Astrocyte of the hippocampus (primary cell): ENCODE measurements around the gene CSNK2A1.
"Not testable (repeated sequence)": the region's sequence is repeated elsewhere in the genome, so short reads cannot be mapped to it uniquely, and the experiment has no call there.

Source experiments
- DNase-seq: peaks from one replicate; pipeline ENCODE4 v3.0.0; 2011; ENCODE audit warnings: low read depth, low spot score

The CSNK2A1 gene

DNA sequence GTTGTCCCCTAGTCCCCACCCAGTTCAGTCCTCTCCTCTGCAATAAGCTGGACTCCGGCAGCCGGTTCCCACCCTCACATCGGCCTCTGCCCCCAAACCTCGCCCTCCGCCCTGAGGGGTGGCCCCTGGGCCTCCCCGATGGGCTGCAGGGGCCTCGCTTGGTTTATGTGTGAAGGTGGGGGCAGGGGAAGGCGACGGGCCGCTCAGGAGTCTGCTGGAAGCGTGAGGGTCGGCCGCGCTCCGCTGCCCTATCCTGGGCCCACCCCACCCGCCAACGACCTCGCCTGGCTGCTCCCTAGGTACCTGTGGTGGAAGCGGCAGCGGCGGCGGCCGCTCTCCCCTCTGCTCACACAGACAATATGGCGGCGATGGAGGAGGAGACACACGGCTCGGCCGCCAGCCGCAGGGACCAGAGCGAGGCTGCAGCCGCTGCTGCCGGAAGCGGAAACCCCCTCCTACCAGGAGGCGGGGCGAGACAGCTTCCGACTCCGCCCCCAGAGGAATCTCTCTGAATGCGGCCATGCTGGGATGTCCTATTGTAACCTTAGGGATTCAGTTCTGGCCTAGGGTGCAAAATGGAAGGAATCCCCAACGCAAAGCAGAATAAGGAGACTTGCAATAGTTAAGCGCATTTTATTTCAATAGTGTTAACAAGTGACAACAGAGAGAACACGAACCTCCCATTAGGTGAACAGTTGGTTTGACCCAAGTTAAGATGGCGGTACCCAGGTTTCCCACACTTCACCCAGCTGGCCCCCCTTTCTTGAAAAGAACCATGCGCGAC lies at the start of gene CSNK2A1:
TSS of gene CSNK2A1 (minus strand) at position 422 of the 784 bp plus-strand sequence. CDS start 35,239 bp downstream, outside the sequence.
- peak; percentile 99 for DNase-seq

- no peak for DNase-seq
Measured at GRCh38 chr20:592506-592905, 48.9 kb upstream of the CSNK2A1 start.

GRCh38 chr20:591941-592340 lies 48.4 kb upstream of the CSNK2A1 start:
- no peak for DNase-seq

- DNase-seq, result no peak
Measured at GRCh38 chr20:588932-589672, 45.5 kb upstream of the CSNK2A1 start.

GRCh38 chr20:588476-588875 lies 44.9 kb upstream of the CSNK2A1 start:
- no peak for DNase-seq

- no peak for DNase-seq
Measured at GRCh38 chr20:584971-585301, 41.3 kb upstream of the CSNK2A1 start.

DNA sequence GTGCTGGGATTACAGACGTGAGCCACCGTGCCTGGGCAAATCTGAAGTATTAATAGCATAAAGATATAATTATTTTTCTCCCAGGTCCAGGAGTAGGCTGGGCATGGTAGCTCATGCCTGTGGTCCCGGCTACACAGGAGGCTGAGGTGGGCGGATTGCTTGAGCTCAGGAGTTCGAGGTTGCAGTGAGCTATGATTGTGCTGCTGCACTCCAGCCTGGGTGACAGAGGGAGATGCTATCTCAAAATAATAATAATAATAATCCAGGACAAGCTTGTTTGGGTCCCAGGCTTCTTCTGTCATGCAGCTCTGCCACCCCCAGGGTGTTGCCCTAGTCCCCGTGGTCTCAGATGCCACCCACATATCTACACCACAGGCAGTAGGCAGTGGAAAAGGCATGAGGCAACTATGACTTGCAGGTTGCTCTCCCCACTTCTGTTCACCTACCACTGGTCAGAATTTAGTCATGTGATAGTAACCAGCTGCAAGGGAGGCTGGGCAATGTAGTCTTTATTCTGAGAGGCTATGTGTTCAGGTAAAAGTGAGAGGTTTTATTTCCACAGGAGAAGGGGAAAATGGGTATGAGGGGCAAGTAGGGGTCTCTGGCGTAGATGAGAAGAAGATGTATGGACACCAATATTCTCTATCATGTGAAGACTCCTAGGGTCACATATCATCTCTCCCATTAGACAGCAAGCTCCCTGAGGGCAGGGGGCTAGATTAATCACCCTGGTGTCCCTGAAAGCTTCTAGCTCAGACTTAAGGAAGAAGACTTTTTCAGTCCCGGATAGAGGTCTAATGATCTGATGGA lies 40.8 kb upstream of the CSNK2A1 start:
- no peak for DNase-seq

- no peak for DNase-seq
Measured at GRCh38 chr20:582204-582603, 38.6 kb upstream of the CSNK2A1 start.

- DNase-seq, result not testable (repeated sequence)
Measured at GRCh38 chr20:578940-579690, 35.5 kb upstream of the CSNK2A1 start.

DNA sequence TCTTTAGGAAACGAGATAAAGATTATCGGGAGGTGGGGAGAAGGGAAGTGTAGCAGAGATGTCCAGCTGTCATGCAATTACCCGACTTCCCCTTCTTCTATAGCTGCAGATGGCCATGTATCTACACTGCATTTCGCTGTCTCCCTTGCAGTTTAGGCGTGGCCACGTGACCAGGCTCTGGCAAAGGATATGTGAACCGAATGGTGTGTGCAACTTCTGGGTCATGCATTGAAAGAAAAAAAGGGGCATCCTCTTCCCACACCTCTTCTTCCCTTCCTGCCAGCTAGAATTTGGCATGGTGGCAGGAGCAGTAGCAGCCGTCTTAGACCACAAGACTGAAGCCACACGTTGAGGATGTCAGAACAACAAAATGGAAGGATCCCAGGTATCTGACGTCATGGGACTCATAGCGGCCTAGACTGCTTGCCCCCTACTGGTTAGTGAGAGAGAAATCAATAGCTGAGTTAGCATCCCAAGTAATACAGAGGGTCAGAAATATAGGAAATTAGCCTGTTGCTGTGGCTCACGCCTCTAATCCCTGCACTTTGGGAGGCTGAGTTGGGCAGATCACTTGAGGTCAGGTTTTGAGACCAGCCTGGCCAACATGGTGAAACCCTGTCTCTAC lies 33.7 kb upstream of the CSNK2A1 start:
- DNase-seq, result peak; percentile 7

DNA sequence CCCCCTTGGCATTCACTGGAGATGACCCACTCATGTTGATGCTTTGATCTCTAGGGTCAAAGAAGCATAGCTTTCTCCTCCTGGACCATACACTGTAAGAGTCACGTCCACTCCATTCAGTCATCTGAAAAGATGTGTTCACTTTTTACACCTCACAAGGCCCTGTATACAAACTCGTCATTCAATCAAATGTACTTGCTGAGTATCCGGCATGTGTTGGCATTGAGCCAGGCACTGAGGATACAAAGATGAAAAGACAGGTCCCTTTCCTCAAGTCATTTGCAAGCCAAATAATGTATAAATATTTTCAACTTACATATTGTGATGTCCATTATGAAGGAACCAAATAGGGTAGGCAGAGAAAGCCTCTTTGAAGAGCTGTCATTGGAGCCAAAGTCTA lies 32.6 kb upstream of the CSNK2A1 start:
- DNase-seq, result no peak

GRCh38 chr20:575230-575629 lies 31.6 kb upstream of the CSNK2A1 start:
- DNase-seq, result no peak

GRCh38 chr20:574297-574942 lies 30.8 kb upstream of the CSNK2A1 start:
- DNase-seq, result no peak

- peak; percentile 8 for DNase-seq
Measured at GRCh38 chr20:573414-574296, 30.1 kb upstream of the CSNK2A1 start.

- no peak for DNase-seq
Measured at GRCh38 chr20:572727-573126, 29.1 kb upstream of the CSNK2A1 start.

DNA sequence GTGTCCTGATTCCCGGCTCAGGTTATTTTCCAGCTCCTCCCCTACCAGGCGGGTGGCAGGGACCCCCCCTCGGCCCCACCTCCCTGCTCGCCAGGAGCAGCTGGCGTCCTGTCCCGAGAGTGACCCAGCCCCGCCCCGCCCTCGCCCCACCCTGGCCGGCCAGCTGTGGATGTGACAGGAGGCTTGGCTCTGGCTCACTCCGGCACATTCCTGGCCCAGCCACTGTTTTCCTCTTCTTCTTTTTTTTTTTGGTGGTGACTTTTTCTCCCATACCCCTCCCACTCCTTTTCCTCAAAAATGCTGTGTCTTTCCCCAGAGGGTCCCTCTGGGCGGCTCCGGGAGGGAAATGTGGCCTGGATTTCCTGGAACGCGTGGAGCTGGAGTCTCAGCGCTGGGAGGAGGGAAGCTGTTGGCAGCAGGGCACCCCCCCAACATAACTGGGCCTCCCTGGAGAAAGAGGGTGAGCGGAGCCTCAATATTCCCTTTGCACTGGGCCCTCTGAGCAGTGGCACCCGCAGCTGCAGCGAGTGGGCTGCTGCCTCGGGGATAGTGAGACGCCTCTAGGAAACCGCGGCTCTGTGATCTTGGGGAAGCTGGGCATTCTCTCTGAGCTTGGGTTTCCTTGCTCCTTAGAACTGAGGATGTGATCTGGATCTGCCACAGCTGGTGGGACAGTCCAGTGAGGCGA lies 28.3 kb upstream of the CSNK2A1 start:
- peak; percentile 11 for DNase-seq

GRCh38 chr20:568673-569415 lies 25.3 kb upstream of the CSNK2A1 start:
- DNase-seq, result no peak

DNA sequence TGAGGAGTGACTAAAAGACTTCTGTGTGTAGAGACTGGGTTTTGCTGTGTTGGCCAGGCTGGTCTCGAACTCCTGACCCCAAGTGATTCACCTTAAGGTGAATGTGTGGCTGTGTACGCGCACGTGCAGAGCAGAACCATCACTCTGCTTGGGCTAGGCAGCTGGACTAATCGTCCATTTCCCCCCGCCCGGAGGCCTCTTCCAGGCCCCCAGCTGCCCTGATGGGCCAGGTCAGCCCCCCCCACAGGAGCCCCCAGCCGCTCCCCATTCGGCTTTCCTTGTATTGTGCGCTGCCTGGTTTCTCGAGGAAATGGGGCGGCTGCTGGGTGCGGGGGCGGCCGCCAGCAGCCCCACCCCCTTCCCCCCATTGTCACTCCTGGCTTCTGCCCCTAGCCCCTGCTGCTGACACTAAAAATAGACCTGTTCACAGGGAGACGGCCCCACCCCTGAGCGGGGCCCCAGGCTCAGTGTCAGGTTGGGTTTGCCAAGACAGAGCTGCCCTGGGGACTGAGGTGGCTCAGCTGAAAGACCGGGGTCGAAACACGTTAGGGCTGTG lies 24.6 kb upstream of the CSNK2A1 start:
- no peak for DNase-seq
